ENCODE results near the gene SNX18. TPM values are rescaled to one million over a fixed set of nuclear protein-coding genes. Genes with fewer than 3 reads are reported as not detected.

SNX18 gene
- polyA plus RNA-seq, 4 donors = 3.4 to 28.7 (median 8.1) TPM

DNA sequence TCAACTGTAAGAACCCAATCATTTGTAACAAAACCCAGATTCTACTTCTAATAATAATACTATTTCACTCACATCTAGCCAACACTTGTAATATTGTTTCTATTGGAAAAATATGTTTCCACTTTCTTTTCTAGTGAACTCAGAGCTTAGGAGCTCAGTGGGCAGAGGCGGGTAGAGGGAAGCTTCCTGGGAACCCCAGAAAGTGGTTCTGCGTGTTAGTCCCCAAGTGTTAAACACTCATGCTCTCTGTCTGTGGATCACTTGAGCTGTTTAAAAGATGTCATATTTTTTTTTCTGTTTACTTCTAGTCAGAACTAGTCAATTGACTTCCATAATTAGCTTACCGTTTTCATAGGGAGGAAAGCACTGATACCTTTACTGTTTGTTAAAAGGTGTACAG is 20.6 kb downstream of the SNX18 start:
- Histone ChIP-seq H3K27me3 (ENCODE audit: control insufficient read depth in 3 of 3, insufficient read depth in 3 of 3, low read length in 3 of 3) (no peaks in the 10 kb centered on the region), H3K9me3 (ENCODE audit: control insufficient read depth in 2 of 2, insufficient read depth in 1 of 2, low read depth in 1 of 2, low read length in 1 of 2) (no peaks in the 10 kb centered on the region), H3K4me3 (ENCODE audit: low read depth in 1 of 3, low read length in 3 of 3) (no peak overlapping the region), H3K36me3 (ENCODE audit: control insufficient read depth in 3 of 3, insufficient read depth in 2 of 3, low read depth in 1 of 3, low read length in 3 of 3) (peaks cover 0 to 6% (median 4%) of the 10 kb centered on the region in 3 donors), H3K27ac (ENCODE audit: low read depth in 1 of 3, low read length in 2 of 3) (no peak overlapping the region), H3K4me1 (ENCODE audit: control insufficient read depth in 3 of 3, insufficient read depth in 2 of 3, low read depth in 1 of 3, low read length in 2 of 3) (peaks cover 10 to 27% (median 24%) of the 10 kb centered on the region in 3 donors)
- FAIRE-seq = no peak
- no peak for DNase-seq
- 69 to 86% (median 80%) methylated on average over 3 of the region's 3 CpGs for WGBS, 3 donors

DNA sequence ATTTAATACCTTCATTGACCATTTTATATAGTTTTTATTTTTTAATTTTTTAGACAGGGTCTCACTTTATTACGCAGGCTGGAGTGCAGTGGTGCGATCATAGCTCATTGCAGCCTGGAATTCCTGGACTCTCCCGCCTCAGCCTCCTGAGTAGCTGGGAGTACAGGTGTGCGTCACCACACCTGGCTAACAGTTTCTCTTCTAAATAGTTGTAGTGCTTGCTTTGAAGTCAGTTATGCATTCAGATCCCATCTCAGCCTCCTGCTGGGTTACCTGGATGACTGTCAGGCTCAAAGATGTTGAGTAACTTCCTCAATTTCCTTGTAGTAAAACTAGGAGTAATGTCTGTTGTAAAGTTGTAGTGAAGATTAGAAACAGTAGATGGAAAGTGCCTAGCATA is 21.4 kb downstream of the SNX18 start:
- Histone ChIP-seq H3K9me3 (ENCODE audit: control insufficient read depth in 2 of 2, insufficient read depth in 1 of 2, low read depth in 1 of 2, low read length in 1 of 2) (no peaks in the 10 kb centered on the region), H3K4me1 (ENCODE audit: control insufficient read depth in 3 of 3, insufficient read depth in 2 of 3, low read depth in 1 of 3, low read length in 2 of 3) (peaks cover 2 to 18% (median 16%) of the 10 kb centered on the region in 3 donors)
- WGBS, 3 donors = 96 to 99% (median 97%) methylated on average over 4 of the region's 4 CpGs

DNA sequence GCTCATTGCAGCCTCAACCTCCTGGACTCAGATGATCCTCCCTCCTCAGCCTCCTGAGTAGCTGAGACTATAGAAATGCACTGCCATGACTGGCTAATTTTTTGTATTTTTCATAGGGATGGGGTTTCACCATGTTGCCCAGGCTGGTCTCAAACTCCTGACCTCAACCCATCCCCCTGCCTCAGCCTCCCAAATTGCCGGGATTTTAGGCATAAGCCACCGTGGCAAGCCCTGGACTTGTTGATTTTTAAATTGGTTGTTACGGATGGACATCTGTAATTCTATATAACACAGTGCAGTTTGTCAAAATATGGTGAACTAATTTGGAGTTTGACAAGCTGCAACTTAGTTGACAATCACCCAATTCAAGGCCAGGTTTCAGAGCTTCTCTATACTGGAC is 22.7 kb downstream of the SNX18 start:
- H3K4me1 ChIP-seq (ENCODE audit: control insufficient read depth in 3 of 3, insufficient read depth in 2 of 3, low read depth in 1 of 3, low read length in 2 of 3) = peaks cover 0 to 9% (median 7%) of the 10 kb centered on the region in 3 donors
- no peaks in the 10 kb centered on the region for H3K9me3 ChIP-seq (ENCODE audit: control insufficient read depth in 2 of 2, insufficient read depth in 1 of 2, low read depth in 1 of 2, low read length in 1 of 2)
- H3K27ac ChIP-seq (ENCODE audit: low read depth in 1 of 3, low read length in 2 of 3) = no peak overlapping the region
- no peak overlapping the region for H3K4me3 ChIP-seq (ENCODE audit: low read depth in 1 of 3, low read length in 3 of 3)
- 92 to 96% (median 95%) methylated on average over 3 of the region's 3 CpGs for WGBS, 3 donors
- no peak for FAIRE-seq
- no peaks in the 10 kb centered on the region for H3K27me3 ChIP-seq (ENCODE audit: control insufficient read depth in 3 of 3, insufficient read depth in 3 of 3, low read length in 3 of 3)
- no peak for DNase-seq
- peaks cover 2 to 6% (median 5%) of the 10 kb centered on the region in 3 donors for H3K36me3 ChIP-seq (ENCODE audit: control insufficient read depth in 3 of 3, insufficient read depth in 2 of 3, low read depth in 1 of 3, low read length in 3 of 3)

More for the DNA sequence above, 21.4 kb downstream of the SNX18 start:
- no peak overlapping the region for H3K27ac ChIP-seq (ENCODE audit: low read depth in 1 of 3, low read length in 2 of 3)
- no peaks in the 10 kb centered on the region for H3K27me3 ChIP-seq (ENCODE audit: control insufficient read depth in 3 of 3, insufficient read depth in 3 of 3, low read length in 3 of 3)
- FAIRE-seq = no peak
- H3K4me3 ChIP-seq (ENCODE audit: low read depth in 1 of 3, low read length in 3 of 3) = no peak overlapping the region
- peaks cover 2 to 6% (median 5%) of the 10 kb centered on the region in 3 donors for H3K36me3 ChIP-seq (ENCODE audit: control insufficient read depth in 3 of 3, insufficient read depth in 2 of 3, low read depth in 1 of 3, low read length in 3 of 3)
- no peak for DNase-seq

DNA sequence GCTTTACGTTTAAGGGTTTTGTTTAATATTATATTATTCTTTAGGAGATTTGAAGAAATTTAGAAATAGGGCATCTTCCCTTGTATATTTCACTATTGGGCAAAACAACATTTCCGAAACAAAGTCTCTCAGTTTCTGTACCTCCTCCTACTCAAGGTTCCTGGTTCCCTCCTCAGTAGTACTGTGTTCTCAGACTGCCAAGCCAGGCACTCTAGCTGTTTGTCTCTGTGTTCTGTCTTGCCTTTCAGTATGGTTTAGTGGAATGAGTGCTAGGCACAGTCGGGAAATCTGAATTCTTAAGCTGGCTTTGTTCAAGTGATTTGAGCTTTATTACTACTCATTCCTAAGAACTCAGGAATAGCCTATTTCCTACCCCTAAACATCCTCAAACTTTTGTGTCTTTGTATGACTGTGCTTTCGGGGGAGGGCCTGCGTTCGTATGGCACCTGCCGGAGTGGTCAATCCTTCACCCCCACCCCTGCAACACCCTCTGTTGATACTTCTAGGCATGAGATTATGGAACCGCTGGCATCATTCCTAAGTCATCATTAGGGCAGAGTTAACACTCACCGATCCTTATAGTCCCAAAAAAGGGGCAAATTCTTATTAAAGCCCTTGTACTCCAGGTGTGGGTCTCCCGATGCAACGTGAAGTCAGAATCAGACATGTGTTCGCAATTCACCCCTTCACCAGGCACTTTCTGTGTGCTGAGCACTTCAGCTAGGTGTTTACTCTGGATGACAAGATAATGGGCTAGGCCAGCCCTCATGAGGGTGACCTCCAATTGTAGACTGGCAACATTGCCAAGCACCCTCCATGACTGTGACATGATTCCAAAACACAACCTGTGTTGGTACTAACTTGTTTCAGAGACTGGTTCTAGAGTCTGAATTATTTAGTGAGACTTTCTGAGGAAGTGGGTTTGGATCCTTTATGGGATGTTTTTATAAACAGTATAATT is 24.5 kb downstream of the SNX18 start:
- FAIRE-seq (no peak), DNase-seq (no peak)
- Histone ChIP-seq H3K36me3 (ENCODE audit: control insufficient read depth in 3 of 3, insufficient read depth in 2 of 3, low read depth in 1 of 3, low read length in 3 of 3) (peaks cover 2 to 6% (median 5%) of the 10 kb centered on the region in 3 donors), H3K9me3 (ENCODE audit: control insufficient read depth in 2 of 2, insufficient read depth in 1 of 2, low read depth in 1 of 2, low read length in 1 of 2) (no peaks in the 10 kb centered on the region), H3K4me1 (ENCODE audit: control insufficient read depth in 3 of 3, insufficient read depth in 2 of 3, low read depth in 1 of 3, low read length in 2 of 3) (peaks cover 0 to 4% (median 2%) of the 10 kb centered on the region in 3 donors), H3K27me3 (ENCODE audit: control insufficient read depth in 3 of 3, insufficient read depth in 3 of 3, low read length in 3 of 3) (no peaks in the 10 kb centered on the region), H3K4me3 (ENCODE audit: low read depth in 1 of 3, low read length in 3 of 3) (no peak overlapping the region), H3K27ac (ENCODE audit: low read depth in 1 of 3, low read length in 2 of 3) (no peak overlapping the region)
- 80 to 88% (median 84%) methylated on average over 12 of the region's 12 CpGs for WGBS, 3 donors

DNA sequence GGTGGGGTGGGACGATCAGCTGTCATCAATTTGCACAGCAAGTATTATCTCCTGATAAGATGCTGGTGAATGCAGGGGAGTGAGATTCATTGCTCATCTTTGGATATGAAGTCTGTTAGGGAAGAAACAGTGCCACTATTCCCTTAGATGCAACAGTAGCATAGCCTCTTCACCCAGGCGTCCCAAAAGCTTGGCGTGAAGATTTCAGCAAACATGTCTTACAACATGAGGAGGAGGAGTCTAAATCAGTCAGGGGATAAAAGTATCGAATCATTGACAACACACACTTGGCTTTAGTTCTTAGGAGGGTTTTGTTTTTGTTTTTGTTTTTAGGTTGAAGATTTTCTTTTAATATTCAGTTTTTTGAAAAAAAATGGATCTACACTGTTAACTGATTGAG is 26.5 kb downstream of the SNX18 start:
- Histone ChIP-seq H3K27ac (ENCODE audit: low read depth in 1 of 3, low read length in 2 of 3) (no peak overlapping the region), H3K4me1 (ENCODE audit: control insufficient read depth in 3 of 3, insufficient read depth in 2 of 3, low read depth in 1 of 3, low read length in 2 of 3) (peaks cover 0 to 4% (median 2%) of the 10 kb centered on the region in 3 donors), H3K4me3 (ENCODE audit: low read depth in 1 of 3, low read length in 3 of 3) (no peak overlapping the region), H3K27me3 (ENCODE audit: control insufficient read depth in 3 of 3, insufficient read depth in 3 of 3, low read length in 3 of 3) (no peaks in the 10 kb centered on the region), H3K36me3 (ENCODE audit: control insufficient read depth in 3 of 3, insufficient read depth in 2 of 3, low read depth in 1 of 3, low read length in 3 of 3) (peaks cover 2 to 14% (median 5%) of the 10 kb centered on the region in 3 donors), H3K9me3 (ENCODE audit: control insufficient read depth in 2 of 2, insufficient read depth in 1 of 2, low read depth in 1 of 2, low read length in 1 of 2) (no peaks in the 10 kb centered on the region)
- DNase-seq (no peak), FAIRE-seq (no peak)
- 83 to 89% (median 87%) methylated on average over 4 of the region's 4 CpGs for WGBS, 3 donors

DNA sequence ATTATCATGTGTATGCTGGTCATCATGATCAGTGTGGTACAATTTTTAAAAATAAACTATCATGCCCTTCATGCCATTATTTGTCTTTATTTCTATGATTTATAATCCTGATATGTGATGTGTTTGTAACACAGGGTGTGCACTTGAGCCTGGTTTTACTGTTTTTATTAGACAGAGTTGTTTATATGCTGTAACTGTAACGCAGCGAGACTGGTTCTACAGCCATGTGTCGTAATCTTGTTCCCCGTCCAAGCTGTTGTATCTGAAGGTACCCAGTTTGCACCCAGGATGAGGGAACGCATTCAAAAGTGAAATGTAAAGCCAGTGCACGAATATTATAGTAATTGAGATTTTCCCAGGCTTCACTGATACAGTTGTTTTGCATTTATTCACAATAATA is 28.2 kb downstream of the SNX18 start:
- Histone ChIP-seq H3K4me3 (ENCODE audit: low read depth in 1 of 3, low read length in 3 of 3) (no peak overlapping the region), H3K4me1 (ENCODE audit: control insufficient read depth in 3 of 3, insufficient read depth in 2 of 3, low read depth in 1 of 3, low read length in 2 of 3) (peaks cover 0 to 4% (median 2%) of the 10 kb centered on the region in 3 donors), H3K27me3 (ENCODE audit: control insufficient read depth in 3 of 3, insufficient read depth in 3 of 3, low read length in 3 of 3) (no peaks in the 10 kb centered on the region), H3K36me3 (ENCODE audit: control insufficient read depth in 3 of 3, insufficient read depth in 2 of 3, low read depth in 1 of 3, low read length in 3 of 3) (peaks cover 1 to 13% (median 2%) of the 10 kb centered on the region in 3 donors), H3K27ac (ENCODE audit: low read depth in 1 of 3, low read length in 2 of 3) (no peak overlapping the region), H3K9me3 (ENCODE audit: control insufficient read depth in 2 of 2, insufficient read depth in 1 of 2, low read depth in 1 of 2, low read length in 1 of 2) (no peaks in the 10 kb centered on the region)
- peak in 1 of 2 donors; percentile 46 for DNase-seq
- FAIRE-seq = no peak
- 16 to 50% (median 39%) methylated on average over 6 of the region's 6 CpGs for WGBS, 3 donors

DNA sequence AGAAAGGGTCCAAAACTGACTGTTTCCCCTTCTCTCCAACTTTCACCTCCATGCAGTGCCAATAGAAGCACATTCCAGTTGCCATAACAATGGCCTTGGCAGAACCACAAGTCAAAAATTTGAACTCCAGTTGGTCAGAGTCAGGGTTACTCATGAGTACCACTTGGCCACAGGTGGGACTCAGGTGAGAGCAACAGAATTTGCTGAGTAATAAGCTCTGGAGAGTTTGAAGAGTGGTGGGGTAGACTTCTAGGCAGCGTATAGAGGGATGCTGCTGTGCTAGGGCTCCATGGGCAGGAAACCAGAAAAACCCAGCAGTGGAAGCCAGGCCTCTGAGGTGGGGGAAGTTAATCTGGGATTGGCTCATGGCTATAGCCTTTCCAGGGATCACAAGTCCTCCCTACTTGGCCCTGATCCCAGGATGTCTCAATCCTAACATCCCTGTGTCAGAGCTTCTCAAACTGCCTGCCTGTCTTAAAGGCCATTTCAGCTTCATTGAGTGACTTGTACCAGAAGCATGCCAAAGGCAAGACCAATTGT is 30.2 kb downstream of the SNX18 start:
- H3K27me3 ChIP-seq (ENCODE audit: control insufficient read depth in 3 of 3, insufficient read depth in 3 of 3, low read length in 3 of 3) = no peaks in the 10 kb centered on the region
- peak; percentile 60 to 62 for DNase-seq
- H3K27ac ChIP-seq (ENCODE audit: low read depth in 1 of 3, low read length in 2 of 3) = no peak overlapping the region
- no peak overlapping the region for H3K4me3 ChIP-seq (ENCODE audit: low read depth in 1 of 3, low read length in 3 of 3)
- peaks cover 1 to 17% (median 2%) of the 10 kb centered on the region in 3 donors for H3K36me3 ChIP-seq (ENCODE audit: control insufficient read depth in 3 of 3, insufficient read depth in 2 of 3, low read depth in 1 of 3, low read length in 3 of 3)
- FAIRE-seq = no peak
- peaks cover 0 to 2% (median 0%) of the 10 kb centered on the region in 3 donors for H3K4me1 ChIP-seq (ENCODE audit: control insufficient read depth in 3 of 3, insufficient read depth in 2 of 3, low read depth in 1 of 3, low read length in 2 of 3)
- WGBS, 3 donors = 61 to 69% (median 65%) methylated on average over 1 of the region's 1 CpG
- no peaks in the 10 kb centered on the region for H3K9me3 ChIP-seq (ENCODE audit: control insufficient read depth in 2 of 2, insufficient read depth in 1 of 2, low read depth in 1 of 2, low read length in 1 of 2)

DNA sequence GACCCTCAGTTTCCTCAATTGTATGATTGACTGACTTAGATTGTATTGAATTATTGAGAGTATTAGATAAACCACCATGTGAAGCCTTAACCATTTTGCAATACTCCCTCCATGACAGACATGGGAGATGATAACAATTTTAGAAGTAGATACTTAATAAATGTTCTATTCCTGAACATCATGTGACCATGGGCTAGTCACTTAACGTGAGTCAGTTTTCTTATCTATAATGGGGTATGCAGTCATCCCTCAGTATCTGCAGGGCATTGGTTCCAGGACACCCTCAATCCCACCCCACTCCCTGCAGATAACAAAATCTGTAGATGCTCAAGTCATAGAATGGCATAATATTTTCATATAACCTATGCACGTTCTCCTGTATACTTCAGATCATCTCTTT is 31.0 kb downstream of the SNX18 start:
- no peak overlapping the region for H3K27ac ChIP-seq (ENCODE audit: low read depth in 1 of 3, low read length in 2 of 3)

More for the DNA sequence above, 31.0 kb downstream of the SNX18 start:
- no peak for DNase-seq
- H3K36me3 ChIP-seq (ENCODE audit: control insufficient read depth in 3 of 3, insufficient read depth in 2 of 3, low read depth in 1 of 3, low read length in 3 of 3) = peaks cover 1 to 17% (median 2%) of the 10 kb centered on the region in 3 donors
- H3K27me3 ChIP-seq (ENCODE audit: control insufficient read depth in 3 of 3, insufficient read depth in 3 of 3, low read length in 3 of 3) = no peaks in the 10 kb centered on the region
- H3K9me3 ChIP-seq (ENCODE audit: control insufficient read depth in 2 of 2, insufficient read depth in 1 of 2, low read depth in 1 of 2, low read length in 1 of 2) = no peaks in the 10 kb centered on the region
- FAIRE-seq = no peak
- H3K4me1 ChIP-seq (ENCODE audit: control insufficient read depth in 3 of 3, insufficient read depth in 2 of 3, low read depth in 1 of 3, low read length in 2 of 3) = peaks cover 0 to 2% (median 0%) of the 10 kb centered on the region in 3 donors
- no peak overlapping the region for H3K4me3 ChIP-seq (ENCODE audit: low read depth in 1 of 3, low read length in 3 of 3)
- 66 to 89% (median 77%) methylated on average over 2 of the region's 2 CpGs for WGBS, 3 donors

Data from small intestine (tissue), 7 donors.